GM23338 (cell line): Measurements from ENCODE around the gene GJD2. TPM values are rescaled to one million over a fixed set of nuclear protein-coding genes. Genes with fewer than 3 reads are reported as not detected.

Source experiments
- ATAC-seq: fragments of 200-7000 bp; cut with Tn5 transposase; 3 replicates; pipeline ENCODE4 v1.9.1; 2020
- DNase-seq: peaks from one replicate; pipeline ENCODE4 v3.0.0-alpha.2; 2015; ENCODE audit warnings: low spot score
- H2AFZ ChIP-seq: fragments of 200-600 bp; sonication (generic); 2 replicates; pipeline ENCODE4 v1.8.0; 2016; ENCODE audit warnings: antibody characterized with exemption, mild to moderate bottlenecking, moderate library complexity
- H3F3A ChIP-seq: fragments of 200-600 bp; sonication (generic); replicated peaks from 2 replicates; pipeline ENCODE4 v1.8.0; 2017; ENCODE audit warnings: antibody characterized with exemption, mixed run types, low read depth
- H3K27ac ChIP-seq: fragments of 200-600 bp; sonication (generic); 2 replicates; pipeline ENCODE4 v1.6.1; 2016; ENCODE audit warnings: low read depth
- H3K27me3 ChIP-seq: fragments of 200-600 bp; sonication (generic); 2 replicates; pipeline ENCODE4 v1.8.0; 2016; ENCODE audit warnings: mild to moderate bottlenecking, mixed run types, moderate library complexity; ENCODE audit not compliant: insufficient read depth
- H3K36me3 ChIP-seq: fragments of 200-600 bp; sonication (generic); 2 replicates; pipeline ENCODE4 v1.8.0; 2016; ENCODE audit warnings: mild to moderate bottlenecking; ENCODE audit not compliant: insufficient read depth
- H3K4me1 ChIP-seq: fragments of 200-600 bp; sonication (generic); 2 replicates; pipeline ENCODE4 v1.8.0; 2016; ENCODE audit warnings: mild to moderate bottlenecking, moderate library complexity; ENCODE audit not compliant: insufficient read depth
- H3K4me2 ChIP-seq: fragments of 200-600 bp; sonication (generic); 2 replicates; pipeline ENCODE4 v1.7.1; 2017; ENCODE audit warnings: mixed run types
- H3K4me3 ChIP-seq: fragments of 200-600 bp; sonication (generic); 2 replicates; pipeline ENCODE4 v1.6.1; 2016; ENCODE audit warnings: mixed run types
- H3K79me2 ChIP-seq: fragments of 200-600 bp; sonication (generic); replicated peaks from 2 replicates; pipeline ENCODE4 v1.8.0; 2017; ENCODE audit warnings: mild to moderate bottlenecking; ENCODE audit not compliant: insufficient read depth
- H3K9me2 ChIP-seq: fragments of 200-600 bp; sonication (generic); 2 replicates; pipeline ENCODE4 v1.8.0; 2017; ENCODE audit not compliant: insufficient read depth
- H4K20me1 ChIP-seq: fragments of 200-600 bp; sonication (generic); replicated peaks from 2 replicates; pipeline ENCODE4 v1.8.0; 2017; ENCODE audit warnings: mild to moderate bottlenecking; ENCODE audit not compliant: insufficient read depth
- H3K27ac Mint-ChIP-seq: 2 replicates; pipeline ENCODE4 v1.8.0; 2020; ENCODE audit warnings: inconsistent platforms, mild to moderate bottlenecking, moderate library complexity, mixed read lengths
- H3K27me3 Mint-ChIP-seq: 3 replicates; pipeline ENCODE4 v1.8.0; 2022; ENCODE audit warnings: low read depth, mild to moderate bottlenecking, moderate library complexity, mixed read lengths, inconsistent platforms; ENCODE audit not compliant: insufficient read depth, poor library complexity
- H3K36me3 Mint-ChIP-seq: 3 replicates; pipeline ENCODE4 v1.8.0; 2021; ENCODE audit warnings: low read depth, mild to moderate bottlenecking, inconsistent platforms, moderate library complexity, mixed read lengths
- H3K4me1 Mint-ChIP-seq: 3 replicates; pipeline ENCODE4 v1.8.0; 2020; ENCODE audit warnings: mild to moderate bottlenecking, inconsistent platforms, mixed read lengths
- H3K4me3 Mint-ChIP-seq: 3 replicates; pipeline ENCODE4 v1.8.0; 2021; ENCODE audit warnings: moderate library complexity, mild to moderate bottlenecking, inconsistent platforms, mixed read lengths
- H3K9me3 Mint-ChIP-seq: 3 replicates; pipeline ENCODE4 v1.8.0; 2020; ENCODE audit warnings: moderate library complexity, mild to moderate bottlenecking, inconsistent platforms, mixed read lengths
- CREB1 ChIP-seq: fragments of 250-450 bp; sonication (Bioruptor Pico); IDR thresholded peaks from 2 replicates; pipeline ENCODE4 v1.5.0; 2020; ENCODE audit warnings: low read depth, mild to moderate bottlenecking, moderate library complexity
- CTCF ChIP-seq, 2 experiments: fragments of 200-600 bp in 1 of 2; sonication (generic) in 1 of 2; conservative IDR thresholded peaks; 2 replicates each; pipeline versions ENCODE4 v1.5.1 to v1.6.1; 2016 to 2017; ENCODE audit warnings: antibody characterized with exemption in 2 of 2, low read depth in 2 of 2, mild to moderate bottlenecking in 2 of 2, moderate library complexity in 1 of 2
- EZH2 ChIP-seq: fragments of 200-600 bp; sonication (generic); IDR thresholded peaks from one replicate; pipeline ENCODE4 v1.8.0; 2017; ENCODE audit warnings: antibody characterized with exemption, mild to moderate bottlenecking, low read depth; ENCODE audit not compliant: unreplicated experiment
- EZH2phosphoT487 ChIP-seq: fragments of 200-600 bp; sonication (generic); IDR thresholded peaks from one replicate; pipeline ENCODE4 v1.8.1; 2018; ENCODE audit warnings: antibody characterized with exemption; ENCODE audit not compliant: unreplicated experiment
- JUNB ChIP-seq: IDR thresholded peaks from one replicate; pipeline ENCODE4 v1.6.1; 2016; ENCODE audit warnings: antibody characterized with exemption; ENCODE audit not compliant: unreplicated experiment
- NANOG ChIP-seq: IDR thresholded peaks from 2 replicates; pipeline ENCODE4 v1.6.1; 2016; ENCODE audit warnings: antibody characterized with exemption, borderline replicate concordance
- POLR2AphosphoS5 ChIP-seq: IDR thresholded peaks from 2 replicates; pipeline ENCODE4 v1.6.1; 2016; ENCODE audit warnings: antibody characterized with exemption, low read depth
- REST ChIP-seq: IDR thresholded peaks from one replicate; pipeline ENCODE4 v1.6.1; 2018; ENCODE audit warnings: antibody characterized with exemption; ENCODE audit not compliant: unreplicated experiment
- STAT1 ChIP-seq: IDR thresholded peaks from one replicate; pipeline ENCODE4 v1.6.1; 2016; ENCODE audit warnings: antibody characterized with exemption; ENCODE audit not compliant: unreplicated experiment
- ZNF114 ChIP-seq: fragments of 250-450 bp; sonication (Bioruptor Pico); IDR thresholded peaks from 2 replicates; pipeline ENCODE4 v1.5.0; 2020; ENCODE audit warnings: mild to moderate bottlenecking, moderate library complexity
- ZNF331 ChIP-seq: fragments of 250-450 bp; sonication (Bioruptor Pico); IDR thresholded peaks from 2 replicates; pipeline ENCODE4 v1.5.0; 2020; ENCODE audit warnings: low read depth, mild to moderate bottlenecking, moderate library complexity
- ZNF462 ChIP-seq: fragments of 250-450 bp; sonication (Bioruptor Pico); IDR thresholded peaks from 2 replicates; pipeline ENCODE4 v1.5.0; 2020; ENCODE audit warnings: mild to moderate bottlenecking, moderate library complexity
- polyA plus RNA-seq: library from polyadenylated mRNA; unstranded; fragments of >200 nt; fragmentation: Nextera tagmentation; extraction: Ambion mirVana; gene quantifications from 2 replicates; pipeline ENCODE4 v1.2.1, GENCODE V29; 2016
- total RNA-seq: library from RNA; depleted of rRNA; stranded (reverse); fragments of >200 nt; shearing (Covaris generic); gene quantifications from 2 replicates; pipeline ENCODE4 v1.2.3, GENCODE V29; 2014

The GJD2 gene
- total and polyA plus RNA-seq, 2 experiments from 2014 or later = 0.29 to 0.63 TPM

GRCh38 chr15:34782901-34783300 is 28.1 kb upstream of the GJD2 start:
- H3K4me3 Mint-ChIP-seq = no peak overlapping the region
- ATAC-seq = no peak
- H3K4me2 ChIP-seq = no peak overlapping the region

More at GRCh38 chr15:34782901-34783300, 28.1 kb upstream of the GJD2 start:
- Histone ChIP-seq H3K36me3 (no peaks in the 10 kb centered on the region), H3K27me3 (no peaks in the 10 kb centered on the region), H3F3A (no peaks in the 10 kb centered on the region), H4K20me1 (no peaks in the 10 kb centered on the region), H3K9me2 (peaks cover 13% of the 10 kb centered on the region), H3K27ac (no peak overlapping the region), H2AFZ (no peak overlapping the region), H3K4me1 (no peaks in the 10 kb centered on the region), H3K4me3 (no peak overlapping the region), H3K79me2 (no peaks in the 10 kb centered on the region)
- TF ChIP-seq ZNF331 = no peak
- TF ChIP-seq CTCF (conservative IDR thresholded peaks at IDR 0.05; ENCODE audit: low read depth in 2 of 2) = no peak
- TF ChIP-seq STAT1 = no peak
- no peak for TF ChIP-seq JUNB
- TF ChIP-seq EZH2phosphoT487 = no peak
- TF ChIP-seq REST = no peak
- no peak for TF ChIP-seq NANOG
- no peak for TF ChIP-seq POLR2AphosphoS5
- no peak for TF ChIP-seq ZNF462
- no peak for TF ChIP-seq CREB1
- TF ChIP-seq EZH2 = no peak
- no peak for TF ChIP-seq ZNF114 (CRISPR knock-in tag)
- Mint-ChIP-seq H3K27me3 (no peaks in the 10 kb centered on the region), H3K36me3 (no peaks in the 10 kb centered on the region), H3K9me3 (peaks cover 11% of the 10 kb centered on the region), H3K27ac (no peak overlapping the region), H3K4me1 (no peaks in the 10 kb centered on the region)
- DNase-seq = no peak
